A673 (cell line): ENCODE results near the gene CAD.

Experiments used
- EZH2 ChIP-seq: fragments of 200-600 bp; sonication (generic); IDR thresholded peaks from 2 replicates; pipeline ENCODE4 v1.6.1; 2017; ENCODE audit warnings: borderline replicate concordance, low read depth, mild to moderate bottlenecking, mixed read lengths, antibody characterized with exemption, low read length; ENCODE audit not compliant: poor library complexity, severe bottlenecking
- TF ChIP-seq, protein P1 (sequence below): fragments of 300-800, 200-600 bp; sonication (generic); conservative IDR thresholded peaks from 2 replicates; pipeline ENCODE4 v1.5.1; 2017; ENCODE audit warnings: low read depth, mild to moderate bottlenecking, antibody characterized with exemption, low read length, moderate library complexity, mixed read lengths

DNA sequence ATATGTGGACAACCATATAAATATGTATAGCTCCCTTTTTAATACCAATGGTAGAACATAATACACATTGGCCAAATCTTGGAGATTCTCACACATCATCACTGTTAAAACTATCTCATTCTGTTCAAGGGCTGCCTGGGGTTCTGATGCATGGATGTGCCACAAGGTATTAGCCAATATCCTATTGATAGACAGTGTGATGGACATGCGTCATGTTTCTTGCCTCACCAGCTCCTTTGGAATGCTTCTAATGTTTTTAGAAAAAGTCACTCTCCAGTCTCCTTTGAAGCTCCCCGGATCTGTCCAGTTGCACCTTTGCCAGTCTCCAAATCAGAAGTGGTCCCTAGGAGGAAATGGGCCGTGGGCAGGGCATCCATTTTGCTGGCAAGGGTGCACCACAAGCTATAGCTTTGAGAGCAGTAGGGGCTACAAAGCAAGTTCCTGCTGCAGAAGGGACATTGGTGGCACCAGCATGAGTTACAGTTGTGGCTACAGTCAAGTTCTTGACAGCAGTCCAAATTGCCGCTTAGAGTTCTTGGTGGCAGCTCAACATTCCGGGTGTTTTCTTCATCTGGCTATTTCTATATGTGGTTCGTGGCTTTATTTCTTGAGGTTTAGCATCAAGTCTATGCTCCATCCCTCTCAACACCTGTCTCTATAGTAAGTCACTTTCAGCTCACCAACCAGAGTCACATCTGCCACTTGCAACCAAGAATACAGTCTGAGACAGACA is 30.4 kb upstream of the CAD start:
- TF ChIP-seq, protein P1, sequence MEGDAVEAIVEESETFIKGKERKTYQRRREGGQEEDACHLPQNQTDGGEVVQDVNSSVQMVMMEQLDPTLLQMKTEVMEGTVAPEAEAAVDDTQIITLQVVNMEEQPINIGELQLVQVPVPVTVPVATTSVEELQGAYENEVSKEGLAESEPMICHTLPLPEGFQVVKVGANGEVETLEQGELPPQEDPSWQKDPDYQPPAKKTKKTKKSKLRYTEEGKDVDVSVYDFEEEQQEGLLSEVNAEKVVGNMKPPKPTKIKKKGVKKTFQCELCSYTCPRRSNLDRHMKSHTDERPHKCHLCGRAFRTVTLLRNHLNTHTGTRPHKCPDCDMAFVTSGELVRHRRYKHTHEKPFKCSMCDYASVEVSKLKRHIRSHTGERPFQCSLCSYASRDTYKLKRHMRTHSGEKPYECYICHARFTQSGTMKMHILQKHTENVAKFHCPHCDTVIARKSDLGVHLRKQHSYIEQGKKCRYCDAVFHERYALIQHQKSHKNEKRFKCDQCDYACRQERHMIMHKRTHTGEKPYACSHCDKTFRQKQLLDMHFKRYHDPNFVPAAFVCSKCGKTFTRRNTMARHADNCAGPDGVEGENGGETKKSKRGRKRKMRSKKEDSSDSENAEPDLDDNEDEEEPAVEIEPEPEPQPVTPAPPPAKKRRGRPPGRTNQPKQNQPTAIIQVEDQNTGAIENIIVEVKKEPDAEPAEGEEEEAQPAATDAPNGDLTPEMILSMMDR = no peak
- no peak for TF ChIP-seq EZH2
